A673 (cell line): ENCODE data around the gene KCNQ1. TPM values are rescaled to one million over a fixed set of nuclear protein-coding genes. Genes with fewer than 3 reads are reported as not detected.

Experiments
- BruUV-seq: library from RNA; stranded (reverse); fragments of 400-500 nt; replicated peaks from 2 replicates; lab custom pipeline; 2021; lab: Mats Ljungman, UMichigan
- CTCF ChIA-PET: fragments of 300-600 bp; sonication (Branson Sonifier 250); formaldehyde crosslinking; loops from one replicate; lab custom pipeline; 2022; ENCODE audit warnings: antibody characterized with exemption; lab: Charles Lee
- POLR2A ChIA-PET: fragments of 300-600 bp; sonication (Branson Sonifier 250); formaldehyde crosslinking; loops from one replicate; lab custom pipeline; 2022; ENCODE audit warnings: antibody characterized with exemption; ENCODE audit not compliant: low non-redundant PET; lab: Charles Lee
- DNase-seq: peaks from one replicate; pipeline ENCODE4 v3.0.0-alpha.2; 2015; ENCODE audit warnings: low spot score
- H3K27ac ChIP-seq: fragments of 200-600 bp; sonication (generic); 2 replicates; pipeline ENCODE4 v1.5.1; 2016; ENCODE audit warnings: mixed run types, low read depth, mild to moderate bottlenecking, mixed read lengths, antibody characterized with exemption, low read length; ENCODE audit not compliant: poor library complexity, severe bottlenecking
- H3K27me3 ChIP-seq: fragments of 200-600 bp; sonication (generic); replicated peaks from 2 replicates; pipeline ENCODE4 v1.6.1; 2017; ENCODE audit warnings: mixed run types, low read depth, mild to moderate bottlenecking, mixed read lengths, antibody characterized with exemption, low read length; ENCODE audit not compliant: insufficient read depth, poor library complexity
- H3K36me3 ChIP-seq: fragments of 200-600 bp; sonication (generic); 2 replicates; pipeline ENCODE4 v1.6.1; 2016; ENCODE audit warnings: mixed run types, mild to moderate bottlenecking, mixed read lengths, antibody characterized with exemption, low read length; ENCODE audit not compliant: insufficient read depth, poor library complexity, severe bottlenecking
- H3K4me1 ChIP-seq: fragments of 200-600 bp; sonication (generic); 2 replicates; pipeline ENCODE4 v1.6.1; 2017; ENCODE audit warnings: mixed run types, mild to moderate bottlenecking, mixed read lengths, antibody characterized with exemption, low read length; ENCODE audit not compliant: insufficient read depth, poor library complexity, severe bottlenecking
- H3K4me3 ChIP-seq: fragments of 200-600 bp; sonication (generic); 2 replicates; pipeline ENCODE4 v1.5.1; 2016; ENCODE audit warnings: low read depth, mixed run types, mild to moderate bottlenecking, mixed read lengths, low read length; ENCODE audit not compliant: poor library complexity, severe bottlenecking
- H3K9me3 ChIP-seq: fragments of 200-600 bp; sonication (generic); 2 replicates; pipeline ENCODE4 v1.6.1; 2016; ENCODE audit warnings: mixed run types, low read depth, mild to moderate bottlenecking, mixed read lengths, antibody characterized with exemption, low read length; ENCODE audit not compliant: poor library complexity, severe bottlenecking
- EZH2 ChIP-seq: fragments of 200-600 bp; sonication (generic); IDR thresholded peaks from 2 replicates; pipeline ENCODE4 v1.6.1; 2017; ENCODE audit warnings: borderline replicate concordance, low read depth, mild to moderate bottlenecking, mixed read lengths, antibody characterized with exemption, low read length; ENCODE audit not compliant: poor library complexity, severe bottlenecking
- intact Hi-C: fragments of 100-400 bp; cut with micrococcal nuclease; formaldehyde crosslinking; loops from one replicate; pipeline ENCODE4 v1.10.0; 2022; ENCODE audit not compliant: unreplicated experiment
- total RNA-seq: library from RNA; stranded (reverse); gene quantifications from 2 replicates; pipeline ENCODE4 v1.2.3, GENCODE V29; 2021
- TF ChIP-seq, protein P1 (sequence below): fragments of 300-800, 200-600 bp; sonication (generic); conservative IDR thresholded peaks from 2 replicates; pipeline ENCODE4 v1.5.1; 2017; ENCODE audit warnings: low read depth, mild to moderate bottlenecking, antibody characterized with exemption, low read length, moderate library complexity, mixed read lengths

KCNQ1 gene
- total RNA-seq, 1 experiment from 2014 or later: not detected

GRCh38 chr11:2535673-2536439 is 91.0 kb downstream of the KCNQ1 start:
- Histone ChIP-seq H3K9me3 (no peaks in the 10 kb centered on the region), H3K36me3 (no peaks in the 10 kb centered on the region), H3K4me3 (no peak overlapping the region), H3K27ac (no peak overlapping the region), H3K27me3 (no peaks in the 10 kb centered on the region), H3K4me1 (peaks cover 5% of the 10 kb centered on the region)
- ChIA-PET POLR2A (no interaction called here), CTCF (no interaction called here)
- DNase-seq: no peak
- intact Hi-C loops: loop anchor here (10.0 kb wide), 1 partner anchor 341 kb away; no protein-coding TSS in a partner anchor
- TF ChIP-seq, protein P1, sequence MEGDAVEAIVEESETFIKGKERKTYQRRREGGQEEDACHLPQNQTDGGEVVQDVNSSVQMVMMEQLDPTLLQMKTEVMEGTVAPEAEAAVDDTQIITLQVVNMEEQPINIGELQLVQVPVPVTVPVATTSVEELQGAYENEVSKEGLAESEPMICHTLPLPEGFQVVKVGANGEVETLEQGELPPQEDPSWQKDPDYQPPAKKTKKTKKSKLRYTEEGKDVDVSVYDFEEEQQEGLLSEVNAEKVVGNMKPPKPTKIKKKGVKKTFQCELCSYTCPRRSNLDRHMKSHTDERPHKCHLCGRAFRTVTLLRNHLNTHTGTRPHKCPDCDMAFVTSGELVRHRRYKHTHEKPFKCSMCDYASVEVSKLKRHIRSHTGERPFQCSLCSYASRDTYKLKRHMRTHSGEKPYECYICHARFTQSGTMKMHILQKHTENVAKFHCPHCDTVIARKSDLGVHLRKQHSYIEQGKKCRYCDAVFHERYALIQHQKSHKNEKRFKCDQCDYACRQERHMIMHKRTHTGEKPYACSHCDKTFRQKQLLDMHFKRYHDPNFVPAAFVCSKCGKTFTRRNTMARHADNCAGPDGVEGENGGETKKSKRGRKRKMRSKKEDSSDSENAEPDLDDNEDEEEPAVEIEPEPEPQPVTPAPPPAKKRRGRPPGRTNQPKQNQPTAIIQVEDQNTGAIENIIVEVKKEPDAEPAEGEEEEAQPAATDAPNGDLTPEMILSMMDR: no peak
- no peak for TF ChIP-seq EZH2
- no TSS peak for BruUV-seq

GRCh38 chr11:2536440-2536989 is 91.7 kb downstream of the KCNQ1 start:
- Histone ChIP-seq H3K4me1 (peaks cover 5% of the 10 kb centered on the region), H3K27me3 (no peaks in the 10 kb centered on the region), H3K27ac (no peak overlapping the region), H3K9me3 (no peaks in the 10 kb centered on the region), H3K36me3 (no peaks in the 10 kb centered on the region), H3K4me3 (no peak overlapping the region)
- intact Hi-C loops: loop anchor here (10.0 kb wide), 1 partner anchor 342 kb away; no protein-coding TSS in a partner anchor
- no peak for DNase-seq
- TF ChIP-seq, protein P1: no peak
- TF ChIP-seq EZH2: no peak
- POLR2A ChIA-PET: no interaction called here
- BruUV-seq: no TSS peak
- CTCF ChIA-PET: no interaction called here

GRCh38 chr11:2537010-2537705 is 92.3 kb downstream of the KCNQ1 start:
- ChIA-PET CTCF (no interaction called here), POLR2A (no interaction called here)
- DNase-seq: no peak
- Histone ChIP-seq H3K9me3 (no peaks in the 10 kb centered on the region), H3K27ac (no peak overlapping the region), H3K36me3 (no peaks in the 10 kb centered on the region), H3K4me1 (peaks cover 5% of the 10 kb centered on the region), H3K27me3 (no peaks in the 10 kb centered on the region), H3K4me3 (no peak overlapping the region)
- no TSS peak for BruUV-seq
- no peak for TF ChIP-seq EZH2
- TF ChIP-seq, protein P1: no peak
- intact Hi-C loops: loop anchor here (10.0 kb wide), 1 partner anchor 342 kb away; no protein-coding TSS in a partner anchor
